CD4-positive, CD25-positive, alpha-beta regulatory T cell (primary cell): ENCODE measurements around the gene PRKCE. TPM values are rescaled to one million over a fixed set of nuclear protein-coding genes. Genes with fewer than 3 reads are reported as not detected.

Experiments
- ATAC-seq, 2 donors: fragments of 150-1000 bp; cut with Tn5 transposase; one replicate each; pipeline ENCODE4 v1.10.0; 2021; ENCODE audit warnings: low read depth in 2 of 2, moderate number of reproducible peaks in 2 of 2, moderate library complexity in 1 of 2
- DNase-seq, 3 donors: peaks; one replicate each; pipeline versions ENCODE4 v3.0.0 to v3.0.0-alpha.2; 2012 to 2022; ENCODE audit warnings: mixed read lengths in 1 of 3
- H3K27ac ChIP-seq: one replicate; pipeline ENCODE4 v1.7.0; 2013; ENCODE audit warnings: mild to moderate bottlenecking, low read length; ENCODE audit not compliant: insufficient read depth, poor library complexity, severe bottlenecking
- H3K27me3 ChIP-seq: one replicate; pipeline ENCODE4 v1.7.0; 2013; ENCODE audit warnings: low read length; ENCODE audit not compliant: control insufficient read depth, insufficient read depth
- H3K36me3 ChIP-seq: one replicate; pipeline ENCODE4 v1.7.0; 2013; ENCODE audit warnings: mild to moderate bottlenecking, low read length, moderate library complexity; ENCODE audit not compliant: control insufficient read depth, insufficient read depth
- H3K4me1 ChIP-seq: 2 replicates; pipeline ENCODE4 v1.7.0; 2013; ENCODE audit warnings: mild to moderate bottlenecking, low read length; ENCODE audit not compliant: insufficient read depth, control insufficient read depth, poor library complexity, severe bottlenecking
- H3K4me3 ChIP-seq: one replicate; pipeline ENCODE4 v1.7.0; 2013; ENCODE audit warnings: low read depth, mild to moderate bottlenecking, low read length, moderate library complexity
- H3K9me3 ChIP-seq, 2 experiments: 1 replicate in 1 of 2; 2 replicates in 1 of 2; pipeline ENCODE4 v1.7.0; 2013; ENCODE audit warnings: low read length in 2 of 2, mild to moderate bottlenecking in 1 of 2, moderate library complexity in 1 of 2; ENCODE audit not compliant: control insufficient read depth in 2 of 2
- H3K27ac Mint-ChIP-seq, 3 donors: one replicate each; pipeline ENCODE4 v1.8.0; 2020 to 2022; ENCODE audit warnings: mild to moderate bottlenecking in 3 of 3, mixed read lengths in 3 of 3, moderate library complexity in 2 of 3
- H3K27me3 Mint-ChIP-seq: one replicate; pipeline ENCODE4 v1.8.0; 2022; ENCODE audit warnings: mild to moderate bottlenecking, mixed read lengths
- H3K36me3 Mint-ChIP-seq: one replicate; pipeline ENCODE4 v1.8.0; 2020; ENCODE audit warnings: mixed read lengths
- H3K4me1 Mint-ChIP-seq, 4 donors: one replicate each; pipeline ENCODE4 v1.8.0; 2020 to 2022; ENCODE audit warnings: mixed read lengths in 4 of 4, mild to moderate bottlenecking in 1 of 4
- H3K4me3 Mint-ChIP-seq, 4 donors: one replicate each; pipeline ENCODE4 v1.8.0; 2020 to 2022; ENCODE audit warnings: mild to moderate bottlenecking in 4 of 4, mixed read lengths in 4 of 4, moderate library complexity in 3 of 4
- H3K9me3 Mint-ChIP-seq, 7 donors: one replicate each; pipeline ENCODE4 v1.8.0; 2020 to 2022; ENCODE audit warnings: mixed read lengths in 7 of 7, mild to moderate bottlenecking in 3 of 7, moderate library complexity in 2 of 7
- polyA plus RNA-seq, 4 donors: library from polyadenylated mRNA; unstranded; fragments of 300-500 nt; fragmentation: Illumina TruSeq; gene quantifications; one replicate each; pipeline ENCODE4 v1.2.3, GENCODE V29; 2021
- total RNA-seq: library from RNA; stranded (reverse); gene quantifications from one replicate; pipeline ENCODE4 v1.2.3, GENCODE V29; 2022

Gene PRKCE
- total and polyA plus RNA-seq, 5 donors from 2014 or later, result 0.78 to 16.5 (median 1.3) TPM

- no peak overlapping the region for H3K27ac Mint-ChIP-seq
- no peak for ATAC-seq
- Histone ChIP-seq H3K36me3 (no peaks in the 10 kb centered on the region), H3K9me3 (no peaks in the 10 kb centered on the region), H3K27me3 (no peaks in the 10 kb centered on the region), H3K4me1 (no peaks in the 10 kb centered on the region), H3K27ac (no peak overlapping the region), H3K4me3 (no peak overlapping the region)
- no peaks in the 10 kb centered on the region for H3K27me3 Mint-ChIP-seq
- H3K4me1 Mint-ChIP-seq, result peaks cover 0 to 11% (median 2%) of the 10 kb centered on the region in 4 donors
- H3K36me3 Mint-ChIP-seq, result peaks cover 22% of the 10 kb centered on the region
- no peak overlapping the region for H3K4me3 Mint-ChIP-seq
- H3K9me3 Mint-ChIP-seq, result peaks cover 0 to 3% (median 0%) of the 10 kb centered on the region in 7 donors
- no peak for DNase-seq
These were observed 54.6 kb downstream of the PRKCE start for GRCh38 chr2:45706033-45706432.

DNA sequence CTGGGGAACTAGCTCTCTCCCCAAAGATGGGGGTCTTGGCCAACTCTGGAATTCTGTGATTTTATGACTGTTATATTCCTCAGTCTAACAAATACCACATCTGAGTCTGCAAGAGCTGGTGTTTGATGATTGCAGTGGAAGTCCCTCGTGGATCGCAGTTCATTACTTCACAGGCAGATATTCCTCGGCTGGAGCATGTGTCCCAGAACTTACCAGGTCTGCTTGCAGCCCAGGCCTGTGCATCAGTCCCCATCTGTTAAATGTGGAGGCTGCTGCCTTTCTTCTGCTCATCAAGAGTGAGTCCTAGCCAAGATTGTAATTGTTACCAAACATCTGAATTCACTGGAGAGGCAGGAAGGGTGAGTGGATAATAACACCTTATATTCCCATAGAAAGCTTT is 55.5 kb downstream of the PRKCE start:
- DNase-seq (no peak), ATAC-seq (no peak)
- Histone ChIP-seq H3K27me3 (no peaks in the 10 kb centered on the region), H3K36me3 (no peaks in the 10 kb centered on the region), H3K27ac (no peak overlapping the region), H3K4me3 (no peak overlapping the region), H3K4me1 (no peaks in the 10 kb centered on the region), H3K9me3 (no peaks in the 10 kb centered on the region)
- Mint-ChIP-seq H3K4me3 (no peak overlapping the region), H3K9me3 (peaks cover 0 to 3% (median 0%) of the 10 kb centered on the region in 7 donors), H3K27ac (no peak overlapping the region), H3K27me3 (no peaks in the 10 kb centered on the region), H3K36me3 (peaks cover 22% of the 10 kb centered on the region), H3K4me1 (peaks cover 0 to 9% (median 2%) of the 10 kb centered on the region in 4 donors)

GRCh38 chr2:45707661-45708060 is 56.2 kb downstream of the PRKCE start:
- Histone ChIP-seq H3K36me3 (no peaks in the 10 kb centered on the region), H3K4me1 (no peaks in the 10 kb centered on the region), H3K27me3 (no peaks in the 10 kb centered on the region), H3K9me3 (no peaks in the 10 kb centered on the region), H3K27ac (no peak overlapping the region), H3K4me3 (no peak overlapping the region)
- no peak for DNase-seq
- no peak overlapping the region for H3K4me3 Mint-ChIP-seq
- no peak for ATAC-seq
- H3K36me3 Mint-ChIP-seq, result peaks cover 23% of the 10 kb centered on the region
- H3K27me3 Mint-ChIP-seq, result no peaks in the 10 kb centered on the region
- H3K4me1 Mint-ChIP-seq, result peaks cover 0 to 9% (median 4%) of the 10 kb centered on the region in 4 donors
- H3K9me3 Mint-ChIP-seq, result peaks cover 0 to 3% (median 0%) of the 10 kb centered on the region in 7 donors
- H3K27ac Mint-ChIP-seq, result no peak overlapping the region

DNA sequence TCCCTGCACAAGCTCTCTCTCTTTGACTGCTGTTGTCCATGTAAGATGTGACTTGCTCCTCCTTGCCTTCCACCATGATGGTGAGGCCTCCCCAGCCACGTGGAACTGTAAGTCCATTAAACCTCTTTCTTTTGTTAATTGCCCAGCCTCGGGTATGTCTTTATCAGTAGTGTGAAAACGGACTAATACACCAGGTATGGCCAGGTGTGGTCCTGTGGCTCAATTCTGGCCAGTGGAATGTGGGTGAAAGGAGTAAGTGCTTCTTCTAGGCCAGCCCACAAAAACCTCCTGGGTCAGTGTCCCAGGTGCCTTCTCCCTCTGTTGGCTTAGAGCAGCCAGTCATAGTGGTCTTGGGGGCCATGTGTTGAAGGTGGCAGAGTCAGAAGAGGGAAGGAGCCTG is 57.0 kb downstream of the PRKCE start:
- H3K4me1 ChIP-seq, result no peaks in the 10 kb centered on the region
- H3K9me3 Mint-ChIP-seq, result peaks cover 0 to 3% (median 0%) of the 10 kb centered on the region in 7 donors
- no peaks in the 10 kb centered on the region for H3K36me3 ChIP-seq
- no peak overlapping the region for H3K4me3 ChIP-seq
- DNase-seq (no peak), ATAC-seq (no peak)
- H3K27ac Mint-ChIP-seq, result no peak overlapping the region
- H3K4me1 Mint-ChIP-seq, result peaks cover 0 to 16% (median 5%) of the 10 kb centered on the region in 4 donors
- no peak overlapping the region for H3K27ac ChIP-seq
- no peaks in the 10 kb centered on the region for H3K27me3 Mint-ChIP-seq
- no peaks in the 10 kb centered on the region for H3K9me3 ChIP-seq
- H3K27me3 ChIP-seq, result no peaks in the 10 kb centered on the region
- peaks cover 26% of the 10 kb centered on the region for H3K36me3 Mint-ChIP-seq
- H3K4me3 Mint-ChIP-seq, result peak overlapping the region in 1 of 4 donors; percentile 17

GRCh38 chr2:45709137-45709536 is 57.7 kb downstream of the PRKCE start:
- H3K36me3 Mint-ChIP-seq, result peaks cover 26% of the 10 kb centered on the region
- H3K27ac ChIP-seq, result no peak overlapping the region
- no peaks in the 10 kb centered on the region for H3K36me3 ChIP-seq
- no peaks in the 10 kb centered on the region for H3K27me3 Mint-ChIP-seq
- H3K9me3 Mint-ChIP-seq, result peaks cover 0 to 3% (median 0%) of the 10 kb centered on the region in 7 donors
- no peaks in the 10 kb centered on the region for H3K9me3 ChIP-seq
- no peak overlapping the region for H3K4me3 ChIP-seq
- H3K27me3 ChIP-seq, result no peaks in the 10 kb centered on the region
- H3K4me1 ChIP-seq, result no peaks in the 10 kb centered on the region
- H3K4me3 Mint-ChIP-seq, result no peak overlapping the region
- H3K4me1 Mint-ChIP-seq, result peaks cover 0 to 13% (median 5%) of the 10 kb centered on the region in 4 donors
- no peak overlapping the region for H3K27ac Mint-ChIP-seq
- ATAC-seq (no peak), DNase-seq (no peak)

DNA sequence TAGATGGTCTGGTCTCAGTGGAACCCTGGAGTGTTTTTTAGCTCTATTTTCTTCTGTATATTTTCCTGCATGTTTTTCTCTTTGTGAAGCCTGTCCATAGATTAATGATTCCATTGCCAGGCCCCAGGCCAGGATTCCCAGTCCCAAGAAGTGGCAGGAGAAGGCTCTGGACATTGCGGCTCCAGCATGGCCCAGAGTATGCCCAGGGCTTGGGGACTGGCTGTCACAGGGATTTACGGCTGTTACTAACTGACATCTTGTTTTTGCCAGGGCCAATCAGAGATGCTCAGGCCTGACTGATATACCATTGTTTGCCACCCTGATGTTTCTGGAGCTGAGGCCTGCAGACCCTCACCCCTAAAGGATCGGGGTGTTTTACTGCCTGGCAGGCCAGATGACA is 59.0 kb downstream of the PRKCE start:
- Histone ChIP-seq H3K4me1 (no peaks in the 10 kb centered on the region), H3K27me3 (no peaks in the 10 kb centered on the region), H3K9me3 (no peaks in the 10 kb centered on the region), H3K36me3 (no peaks in the 10 kb centered on the region), H3K4me3 (no peak overlapping the region), H3K27ac (no peak overlapping the region)
- H3K36me3 Mint-ChIP-seq, result peaks cover 26% of the 10 kb centered on the region
- H3K27ac Mint-ChIP-seq, result no peak overlapping the region
- H3K27me3 Mint-ChIP-seq, result no peaks in the 10 kb centered on the region
- DNase-seq (no peak), ATAC-seq (no peak)
- peaks cover 0 to 15% (median 5%) of the 10 kb centered on the region in 4 donors for H3K4me1 Mint-ChIP-seq
- no peak overlapping the region for H3K4me3 Mint-ChIP-seq
- peaks cover 0 to 3% (median 0%) of the 10 kb centered on the region in 7 donors for H3K9me3 Mint-ChIP-seq

GRCh38 chr2:45711224-45711623 is 59.7 kb downstream of the PRKCE start:
- Histone ChIP-seq H3K36me3 (no peaks in the 10 kb centered on the region), H3K27me3 (no peaks in the 10 kb centered on the region), H3K4me1 (no peaks in the 10 kb centered on the region), H3K4me3 (no peak overlapping the region), H3K27ac (no peak overlapping the region), H3K9me3 (no peaks in the 10 kb centered on the region)
- ATAC-seq (no peak), DNase-seq (no peak)
- Mint-ChIP-seq H3K27ac (no peak overlapping the region), H3K36me3 (peaks cover 25% of the 10 kb centered on the region), H3K9me3 (peaks cover 0 to 3% (median 0%) of the 10 kb centered on the region in 7 donors), H3K4me1 (peaks cover 0 to 16% (median 7%) of the 10 kb centered on the region in 4 donors), H3K27me3 (no peaks in the 10 kb centered on the region), H3K4me3 (no peak overlapping the region)

- no peaks in the 10 kb centered on the region for H3K36me3 ChIP-seq
- Mint-ChIP-seq H3K4me3 (no peak overlapping the region), H3K27ac (no peak overlapping the region), H3K36me3 (peaks cover 16% of the 10 kb centered on the region), H3K27me3 (peaks cover 3% of the 10 kb centered on the region), H3K9me3 (peaks cover 0 to 3% (median 0%) of the 10 kb centered on the region in 7 donors), H3K4me1 (peaks cover 0 to 16% (median 4%) of the 10 kb centered on the region in 4 donors)
- no peaks in the 10 kb centered on the region for H3K27me3 ChIP-seq
- ATAC-seq, result no peak
- H3K4me3 ChIP-seq, result no peak overlapping the region
- DNase-seq, result no peak
- H3K4me1 ChIP-seq, result no peaks in the 10 kb centered on the region
- H3K9me3 ChIP-seq, result no peaks in the 10 kb centered on the region
- no peak overlapping the region for H3K27ac ChIP-seq
These were observed 61.1 kb downstream of the PRKCE start for GRCh38 chr2:45712570-45712969.
